ENCODE data around the gene LRRC8D. TPM values are rescaled to one million over a fixed set of nuclear protein-coding genes. Genes with fewer than 3 reads are reported as not detected.

Gene LRRC8D
- total and polyA plus RNA-seq, 2 donors from 2014 or later, result 16.3 to 36.6 TPM

GRCh38 chr1:89827330-89827729 lies 6.5 kb downstream of the LRRC8D start:
- Histone ChIP-seq H3K27me3 (ENCODE audit: control insufficient read depth, insufficient read depth, low read length) (no peaks in the 10 kb centered on the region), H3K27ac (ENCODE audit: low read depth in 2 of 2, low read length in 2 of 2) (no peak overlapping the region), H3K36me3 (ENCODE audit: control insufficient read depth in 2 of 3, insufficient read depth in 3 of 3, low read length in 3 of 3) (no peaks in the 10 kb centered on the region), H3K9ac (ENCODE audit: low read length in 3 of 3) (no peak overlapping the region), H3K4me3 (ENCODE audit: low read length in 3 of 3) (no peak overlapping the region), H3K4me1 (ENCODE audit: control insufficient read depth in 2 of 3, insufficient read depth in 2 of 3, low read depth in 1 of 3, low read length in 3 of 3) (peaks cover 0 to 13% (median 5%) of the 10 kb centered on the region in 3 donors), H3K9me3 (ENCODE audit: control insufficient read depth in 2 of 3, insufficient read depth in 1 of 3, low read length in 3 of 3) (no peaks in the 10 kb centered on the region)
- DNase-seq (no peak), FAIRE-seq (no peak)
- intact Hi-C loops (cut with DNase I), result no loop called here
- TF ChIP-seq, protein P1, sequence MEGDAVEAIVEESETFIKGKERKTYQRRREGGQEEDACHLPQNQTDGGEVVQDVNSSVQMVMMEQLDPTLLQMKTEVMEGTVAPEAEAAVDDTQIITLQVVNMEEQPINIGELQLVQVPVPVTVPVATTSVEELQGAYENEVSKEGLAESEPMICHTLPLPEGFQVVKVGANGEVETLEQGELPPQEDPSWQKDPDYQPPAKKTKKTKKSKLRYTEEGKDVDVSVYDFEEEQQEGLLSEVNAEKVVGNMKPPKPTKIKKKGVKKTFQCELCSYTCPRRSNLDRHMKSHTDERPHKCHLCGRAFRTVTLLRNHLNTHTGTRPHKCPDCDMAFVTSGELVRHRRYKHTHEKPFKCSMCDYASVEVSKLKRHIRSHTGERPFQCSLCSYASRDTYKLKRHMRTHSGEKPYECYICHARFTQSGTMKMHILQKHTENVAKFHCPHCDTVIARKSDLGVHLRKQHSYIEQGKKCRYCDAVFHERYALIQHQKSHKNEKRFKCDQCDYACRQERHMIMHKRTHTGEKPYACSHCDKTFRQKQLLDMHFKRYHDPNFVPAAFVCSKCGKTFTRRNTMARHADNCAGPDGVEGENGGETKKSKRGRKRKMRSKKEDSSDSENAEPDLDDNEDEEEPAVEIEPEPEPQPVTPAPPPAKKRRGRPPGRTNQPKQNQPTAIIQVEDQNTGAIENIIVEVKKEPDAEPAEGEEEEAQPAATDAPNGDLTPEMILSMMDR (IDR thresholded peaks at IDR 0.05; ENCODE audit: borderline replicate concordance, extremely low read depth, insufficient read depth), result no peak

- intact Hi-C loops (cut with DNase I), result no loop called here
- H3K4me1 ChIP-seq (ENCODE audit: control insufficient read depth in 2 of 3, insufficient read depth in 2 of 3, low read depth in 1 of 3, low read length in 3 of 3), result peaks cover 0 to 18% (median 7%) of the 10 kb centered on the region in 3 donors
- H3K36me3 ChIP-seq (ENCODE audit: control insufficient read depth in 2 of 3, insufficient read depth in 3 of 3, low read length in 3 of 3), result no peaks in the 10 kb centered on the region
- no peaks in the 10 kb centered on the region for H3K27me3 ChIP-seq (ENCODE audit: control insufficient read depth, insufficient read depth, low read length)
- TF ChIP-seq, protein P1 (IDR thresholded peaks at IDR 0.05; ENCODE audit: borderline replicate concordance, extremely low read depth, insufficient read depth), result no peak
- no peaks in the 10 kb centered on the region for H3K9me3 ChIP-seq (ENCODE audit: control insufficient read depth in 2 of 3, insufficient read depth in 1 of 3, low read length in 3 of 3)
- FAIRE-seq, result no peak
- H3K4me3 ChIP-seq (ENCODE audit: low read length in 3 of 3), result no peak overlapping the region
- H3K9ac ChIP-seq (ENCODE audit: low read length in 3 of 3), result no peak overlapping the region
- DNase-seq, result no peak
- no peak overlapping the region for H3K27ac ChIP-seq (ENCODE audit: low read depth in 2 of 2, low read length in 2 of 2)
These were observed 7.1 kb downstream of the LRRC8D start for GRCh38 chr1:89827902-89828301.

DNA sequence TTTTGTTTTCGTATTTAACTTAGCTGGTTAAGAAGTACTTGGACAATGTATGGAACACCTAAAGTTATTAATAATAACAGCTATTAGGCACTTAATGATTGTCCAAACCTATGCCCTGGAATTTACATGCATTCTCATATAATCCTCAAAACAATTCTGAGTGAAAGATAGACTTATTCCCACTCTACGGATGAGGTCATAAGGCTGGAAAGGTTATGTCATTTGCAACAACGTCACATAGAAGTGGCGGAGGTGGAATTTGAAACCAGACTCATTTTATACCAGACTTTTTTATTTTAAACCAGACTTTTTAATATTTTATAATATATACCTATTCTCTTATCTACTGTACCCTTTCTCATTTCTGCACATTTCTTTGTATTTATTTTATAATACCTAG lies 8.4 kb downstream of the LRRC8D start:
- TF ChIP-seq, protein P1 (IDR thresholded peaks at IDR 0.05; ENCODE audit: borderline replicate concordance, extremely low read depth, insufficient read depth), result no peak
- no peaks in the 10 kb centered on the region for H3K36me3 ChIP-seq (ENCODE audit: control insufficient read depth in 2 of 3, insufficient read depth in 3 of 3, low read length in 3 of 3)
- H3K9ac ChIP-seq (ENCODE audit: low read length in 3 of 3), result no peak overlapping the region
- no peak overlapping the region for H3K4me3 ChIP-seq (ENCODE audit: low read length in 3 of 3)
- H3K9me3 ChIP-seq (ENCODE audit: control insufficient read depth in 2 of 3, insufficient read depth in 1 of 3, low read length in 3 of 3), result no peaks in the 10 kb centered on the region
- DNase-seq (no peak), FAIRE-seq (no peak)
- no peak overlapping the region for H3K27ac ChIP-seq (ENCODE audit: low read depth in 2 of 2, low read length in 2 of 2)
- no peaks in the 10 kb centered on the region for H3K27me3 ChIP-seq (ENCODE audit: control insufficient read depth, insufficient read depth, low read length)
- peaks cover 0 to 30% (median 5%) of the 10 kb centered on the region in 3 donors for H3K4me1 ChIP-seq (ENCODE audit: control insufficient read depth in 2 of 3, insufficient read depth in 2 of 3, low read depth in 1 of 3, low read length in 3 of 3)
- intact Hi-C loops (cut with DNase I), result no loop called here

All from kidney (tissue), 14 donors.